Smooth muscle cell (in vitro differentiated cells): Measurements from ENCODE around the gene MYH2. TPM values are rescaled to one million over a fixed set of nuclear protein-coding genes. Genes with fewer than 3 reads are reported as not detected.

Experiments used
- DNase-seq: peaks from one replicate; lab custom pipeline; 2025; ENCODE audit not compliant: unreplicated experiment; lab: John Stamatoyannopoulos, UW
- H2AFZ ChIP-seq: fragments of 200-600 bp; sonication (generic); 2 replicates; pipeline ENCODE4 v1.6.0; 2016; ENCODE audit warnings: antibody characterized with exemption, low read depth, mild to moderate bottlenecking
- H3F3A ChIP-seq: fragments of 200-600 bp; sonication (generic); 2 replicates; pipeline ENCODE4 v1.6.0; 2017; ENCODE audit warnings: antibody characterized with exemption, low read depth
- H3K27ac ChIP-seq: fragments of 200-600 bp; sonication (generic); 2 replicates; pipeline ENCODE4 v1.5.1; 2016; ENCODE audit warnings: low read depth, mild to moderate bottlenecking
- H3K27me3 ChIP-seq: fragments of 200-600 bp; sonication (generic); 2 replicates; pipeline ENCODE4 v1.6.1; 2016; ENCODE audit warnings: low read depth, mild to moderate bottlenecking
- H3K36me3 ChIP-seq: fragments of 200-600 bp; sonication (generic); 2 replicates; pipeline ENCODE4 v1.5.1; 2016; ENCODE audit warnings: low read depth
- H3K4me1 ChIP-seq: fragments of 200-600 bp; sonication (generic); 2 replicates; pipeline ENCODE4 v1.5.1; 2016; ENCODE audit warnings: low read depth
- H3K4me2 ChIP-seq: fragments of 200-600 bp; sonication (generic); 2 replicates; pipeline ENCODE4 v1.6.0; 2016; ENCODE audit warnings: mild to moderate bottlenecking
- H3K4me3 ChIP-seq: fragments of 200-600 bp; sonication (generic); 2 replicates; pipeline ENCODE4 v1.5.1; 2016; ENCODE audit warnings: mild to moderate bottlenecking
- H3K79me2 ChIP-seq: fragments of 200-600 bp; sonication (generic); 2 replicates; pipeline ENCODE4 v1.6.0; 2016; ENCODE audit warnings: low read depth, mild to moderate bottlenecking
- H3K9ac ChIP-seq: fragments of 200-600 bp; sonication (generic); 2 replicates; pipeline ENCODE4 v1.6.0; 2016; ENCODE audit warnings: low read depth
- H3K9me3 ChIP-seq: fragments of 200-600 bp; sonication (generic); replicated peaks from 2 replicates; pipeline ENCODE4 v1.5.1; 2016; ENCODE audit warnings: low read depth
- H4K20me1 ChIP-seq: fragments of 200-600 bp; sonication (generic); 2 replicates; pipeline ENCODE4 v1.6.0; 2016; ENCODE audit warnings: low read depth
- CTCF ChIP-seq: fragments of 200-600 bp; sonication (generic); IDR thresholded peaks from 2 replicates; pipeline ENCODE4 v1.5.1; 2017; ENCODE audit warnings: borderline replicate concordance, mild to moderate bottlenecking, antibody characterized with exemption; ENCODE audit not compliant: insufficient read depth, poor library complexity, severe bottlenecking
- WGBS: methylation state at CpG from one replicate; pipeline ENCODE4 v1.1.7; 2016; ENCODE audit warnings: low lambda C conversion rate; 5-methylcytosine and 5-hydroxymethylcytosine counted together
- polyA plus RNA-seq: library from polyadenylated mRNA; unstranded; fragments of >200 nt; fragmentation: Nextera tagmentation; extraction: Ambion mirVana; gene quantifications from 2 replicates; pipeline ENCODE4 v1.2.1, GENCODE V29; 2016
- total RNA-seq: library from RNA; depleted of rRNA; stranded (reverse); fragments of >200 nt; gene quantifications from 2 replicates; pipeline ENCODE4 v1.2.3, GENCODE V29; 2014

Gene MYH2
- total and polyA plus RNA-seq, 2 experiments from 2014 or later: not detected

- Histone ChIP-seq H3K4me3 (no peak overlapping the region), H3K4me2 (no peak overlapping the region), H2AFZ (no peak overlapping the region), H3K9ac (no peak overlapping the region), H3K27me3 (no peaks in the 10 kb centered on the region), H3K27ac (no peak overlapping the region), H3K4me1 (no peaks in the 10 kb centered on the region), H3F3A (no peaks in the 10 kb centered on the region), H3K9me3 (no peaks in the 10 kb centered on the region), H4K20me1 (no peaks in the 10 kb centered on the region), H3K36me3 (no peaks in the 10 kb centered on the region), H3K79me2 (no peaks in the 10 kb centered on the region)
- no peak for DNase-seq
- TF ChIP-seq CTCF: no peak
- WGBS: 87% methylated on average over 9 of the region's 9 CpGs
Observed at GRCh38 chr17:10585529-10585928, 36.1 kb upstream of the MYH2 start.

- Histone ChIP-seq H3K27ac (no peak overlapping the region), H3K9ac (no peak overlapping the region), H3K4me3 (no peak overlapping the region), H3K4me1 (no peaks in the 10 kb centered on the region), H4K20me1 (no peaks in the 10 kb centered on the region), H3K9me3 (no peaks in the 10 kb centered on the region), H3K79me2 (no peaks in the 10 kb centered on the region), H3F3A (no peaks in the 10 kb centered on the region), H3K27me3 (no peaks in the 10 kb centered on the region), H3K36me3 (no peaks in the 10 kb centered on the region), H3K4me2 (no peak overlapping the region), H2AFZ (no peak overlapping the region)
- 61% methylated on average over 4 of the region's 4 CpGs for WGBS
- TF ChIP-seq CTCF: no peak
- DNase-seq: no peak
Observed at GRCh38 chr17:10583834-10584233, 34.4 kb upstream of the MYH2 start.

GRCh38 chr17:10579270-10579669 is 29.8 kb upstream of the MYH2 start:
- H3K36me3 ChIP-seq: no peaks in the 10 kb centered on the region
- no peak for TF ChIP-seq CTCF
- H3K4me1 ChIP-seq: no peaks in the 10 kb centered on the region
- H3K9ac ChIP-seq: no peak overlapping the region
- no peak for DNase-seq
- no peak overlapping the region for H3K4me2 ChIP-seq
- H3K9me3 ChIP-seq: no peaks in the 10 kb centered on the region
- H3K27me3 ChIP-seq: no peaks in the 10 kb centered on the region
- H2AFZ ChIP-seq: no peak overlapping the region
- H4K20me1 ChIP-seq: no peaks in the 10 kb centered on the region
- H3K79me2 ChIP-seq: no peaks in the 10 kb centered on the region
- H3F3A ChIP-seq: no peaks in the 10 kb centered on the region
- WGBS: 79% methylated on average over 2 of the region's 2 CpGs
- no peak overlapping the region for H3K4me3 ChIP-seq
- no peak overlapping the region for H3K27ac ChIP-seq

- no peaks in the 10 kb centered on the region for H3K9me3 ChIP-seq
- H3K79me2 ChIP-seq: no peaks in the 10 kb centered on the region
- no peak overlapping the region for H3K27ac ChIP-seq
- DNase-seq: no peak
- no peak overlapping the region for H3K4me3 ChIP-seq
- no peaks in the 10 kb centered on the region for H3K27me3 ChIP-seq
- no peak overlapping the region for H3K9ac ChIP-seq
- no peak overlapping the region for H2AFZ ChIP-seq
- H3K4me1 ChIP-seq: no peaks in the 10 kb centered on the region
- no peak for TF ChIP-seq CTCF
- no peaks in the 10 kb centered on the region for H4K20me1 ChIP-seq
- 74% methylated on average over 5 of the region's 5 CpGs for WGBS
- no peaks in the 10 kb centered on the region for H3K36me3 ChIP-seq
- H3F3A ChIP-seq: no peaks in the 10 kb centered on the region
- H3K4me2 ChIP-seq: no peak overlapping the region
Observed at GRCh38 chr17:10574324-10574723, 24.9 kb upstream of the MYH2 start.
